ENCODE results near the gene TMEM72. TPM values are rescaled to one million over a fixed set of nuclear protein-coding genes. Genes with fewer than 3 reads are reported as not detected.

The TMEM72 gene
- total RNA-seq, 3 donors from 2014 or later, result 14.9 to 40.6 (median 17.4) TPM

GRCh38 chr10:44961931-44962750 is 51.0 kb downstream of the TMEM72 start:
- Histone ChIP-seq H3K36me3 (ENCODE audit: low read depth) (no peaks in the 10 kb centered on the region), H3K4me1 (ENCODE audit: low read depth) (peaks cover 39% of the 10 kb centered on the region), H3K4me3 (no peak overlapping the region), H3K9me3 (no peaks in the 10 kb centered on the region)
- no peak for DNase-seq
- intact Hi-C loops (cut with DNase I, micrococcal nuclease), result no loop called here
- TF ChIP-seq, protein P1, sequence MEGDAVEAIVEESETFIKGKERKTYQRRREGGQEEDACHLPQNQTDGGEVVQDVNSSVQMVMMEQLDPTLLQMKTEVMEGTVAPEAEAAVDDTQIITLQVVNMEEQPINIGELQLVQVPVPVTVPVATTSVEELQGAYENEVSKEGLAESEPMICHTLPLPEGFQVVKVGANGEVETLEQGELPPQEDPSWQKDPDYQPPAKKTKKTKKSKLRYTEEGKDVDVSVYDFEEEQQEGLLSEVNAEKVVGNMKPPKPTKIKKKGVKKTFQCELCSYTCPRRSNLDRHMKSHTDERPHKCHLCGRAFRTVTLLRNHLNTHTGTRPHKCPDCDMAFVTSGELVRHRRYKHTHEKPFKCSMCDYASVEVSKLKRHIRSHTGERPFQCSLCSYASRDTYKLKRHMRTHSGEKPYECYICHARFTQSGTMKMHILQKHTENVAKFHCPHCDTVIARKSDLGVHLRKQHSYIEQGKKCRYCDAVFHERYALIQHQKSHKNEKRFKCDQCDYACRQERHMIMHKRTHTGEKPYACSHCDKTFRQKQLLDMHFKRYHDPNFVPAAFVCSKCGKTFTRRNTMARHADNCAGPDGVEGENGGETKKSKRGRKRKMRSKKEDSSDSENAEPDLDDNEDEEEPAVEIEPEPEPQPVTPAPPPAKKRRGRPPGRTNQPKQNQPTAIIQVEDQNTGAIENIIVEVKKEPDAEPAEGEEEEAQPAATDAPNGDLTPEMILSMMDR (IDR thresholded peaks at IDR 0.05), result no peak
- no peak for ATAC-seq

DNA sequence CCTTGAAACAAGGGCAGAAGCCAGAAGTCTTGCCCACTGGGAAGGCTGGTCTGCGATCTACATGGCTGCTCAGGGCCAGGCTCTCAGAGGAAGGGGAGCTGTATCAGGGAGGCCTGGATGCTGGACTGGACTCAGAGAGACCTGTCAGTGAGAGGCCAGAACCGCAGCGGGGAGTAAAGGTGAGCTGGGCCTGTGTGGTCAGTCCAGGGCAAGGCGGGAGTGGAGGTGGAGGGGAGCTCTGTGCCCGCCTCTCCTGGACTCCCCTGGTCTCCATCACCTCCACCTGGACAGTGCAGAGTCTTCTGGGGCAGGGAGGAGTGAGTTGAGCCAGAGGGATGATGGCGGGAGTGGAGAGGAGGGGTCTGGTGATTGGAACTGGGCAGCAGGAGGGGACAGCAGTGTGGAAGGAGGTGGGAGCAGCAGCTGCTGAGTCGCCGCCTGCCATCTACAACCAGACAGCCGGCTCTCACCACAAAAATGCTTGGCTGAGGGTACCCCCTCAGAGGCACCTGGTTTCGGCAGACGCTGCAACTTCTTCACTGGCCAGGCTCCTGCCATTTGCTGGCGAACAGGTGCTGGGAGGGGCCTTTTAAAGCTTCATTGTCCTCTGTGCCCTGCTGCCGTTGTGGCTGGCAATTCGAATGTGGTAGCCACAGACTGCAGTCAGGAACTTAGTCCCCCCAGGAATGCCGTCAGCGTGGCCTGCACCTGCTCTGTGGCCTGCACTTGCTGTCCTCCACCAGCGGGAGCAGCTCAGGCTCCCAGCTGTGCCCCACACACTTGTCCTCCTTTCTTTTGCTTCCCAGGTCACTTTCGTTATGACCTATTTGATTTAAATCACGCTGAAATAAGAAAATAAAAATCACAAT is 52.0 kb downstream of the TMEM72 start:
- Histone ChIP-seq H3K4me3 (no peak overlapping the region), H3K4me1 (ENCODE audit: low read depth) (peaks cover 37% of the 10 kb centered on the region), H3K36me3 (ENCODE audit: low read depth) (no peaks in the 10 kb centered on the region), H3K9me3 (no peaks in the 10 kb centered on the region)
- ATAC-seq (peak; percentile 10), DNase-seq (peak in 1 of 3 donors; percentile 45)
- TF ChIP-seq, protein P1 (IDR thresholded peaks at IDR 0.05), result no peak
- intact Hi-C loops (cut with DNase I, micrococcal nuclease), result no loop called here

DNA sequence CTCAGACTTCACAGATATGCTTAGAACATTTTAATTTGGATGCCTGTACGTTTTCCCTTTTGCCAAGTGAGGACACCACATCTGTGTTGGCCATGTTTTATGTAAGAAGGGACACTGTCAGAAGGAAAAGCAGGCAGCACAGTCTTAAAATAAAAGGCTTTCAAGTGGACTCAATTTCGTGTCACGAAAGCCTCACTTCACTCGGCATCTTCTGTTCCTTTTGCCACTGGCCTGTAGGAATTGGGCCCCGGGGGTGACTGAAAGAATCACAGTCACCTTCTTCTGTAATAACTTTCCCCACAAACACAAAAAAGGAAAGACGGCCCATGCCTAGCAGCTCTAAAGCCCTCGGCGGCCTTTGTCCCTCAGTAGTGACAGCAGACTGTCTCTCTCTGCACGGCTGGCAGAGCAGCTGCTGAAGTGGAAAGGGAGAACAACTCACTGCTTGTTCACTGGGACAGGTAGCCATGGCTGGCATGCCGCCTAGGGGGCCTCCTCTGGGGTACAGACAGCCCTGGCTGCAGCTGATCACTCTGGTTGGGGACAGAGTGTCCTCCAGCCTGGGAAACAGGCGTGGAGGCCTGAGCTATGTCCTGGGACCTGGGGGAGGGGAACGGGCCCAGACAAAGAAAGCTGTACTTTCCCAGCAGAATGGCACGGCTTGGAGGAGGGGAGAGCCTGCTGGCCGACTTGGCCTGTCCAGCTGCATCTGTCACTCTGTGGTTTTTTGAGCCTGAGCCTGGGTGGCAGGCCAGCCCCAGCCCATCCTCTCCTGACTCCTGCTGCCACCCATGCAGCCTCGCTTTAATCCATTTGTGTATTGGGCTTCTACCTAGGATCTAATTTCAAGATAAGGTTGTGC is 52.9 kb downstream of the TMEM72 start:
- TF ChIP-seq, protein P1 (IDR thresholded peaks at IDR 0.05), result no peak
- H3K4me3 ChIP-seq, result no peak overlapping the region
- no peaks in the 10 kb centered on the region for H3K36me3 ChIP-seq (ENCODE audit: low read depth)
- no peaks in the 10 kb centered on the region for H3K9me3 ChIP-seq
- DNase-seq (peak in 2 of 3 donors; percentile 51 to 54), ATAC-seq (peak; percentile 1)
- intact Hi-C loops (cut with DNase I, micrococcal nuclease), result no loop called here
- peaks cover 29% of the 10 kb centered on the region for H3K4me1 ChIP-seq (ENCODE audit: low read depth)

DNA sequence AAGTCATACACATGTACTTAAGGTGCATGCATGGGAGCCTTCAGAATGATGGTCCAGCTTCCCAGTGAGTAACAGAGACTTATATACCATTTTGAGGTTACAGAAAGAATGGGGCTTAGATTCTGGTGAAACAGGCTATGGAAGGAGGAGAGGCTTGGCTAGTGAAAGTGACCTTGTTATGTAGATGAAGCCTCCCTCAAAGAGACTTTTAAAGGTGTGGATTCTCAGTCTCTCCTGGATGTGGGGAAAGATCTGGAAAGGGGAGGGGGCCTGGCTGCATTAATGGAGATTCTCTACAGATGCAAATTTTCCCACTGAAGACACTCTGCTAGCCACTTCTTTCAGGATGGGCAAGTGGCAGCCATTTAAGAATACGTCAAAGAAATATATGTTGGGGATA is 54.0 kb downstream of the TMEM72 start:
- no peaks in the 10 kb centered on the region for H3K9me3 ChIP-seq
- H3K4me1 ChIP-seq (ENCODE audit: low read depth), result peaks cover 25% of the 10 kb centered on the region
- H3K4me3 ChIP-seq, result no peak overlapping the region
- no peaks in the 10 kb centered on the region for H3K36me3 ChIP-seq (ENCODE audit: low read depth)
- DNase-seq (no peak), ATAC-seq (no peak)
- TF ChIP-seq, protein P1 (IDR thresholded peaks at IDR 0.05), result no peak
- intact Hi-C loops (cut with DNase I, micrococcal nuclease), result no loop called here

- Histone ChIP-seq H3K4me3 (no peak overlapping the region), H3K36me3 (ENCODE audit: low read depth) (no peaks in the 10 kb centered on the region), H3K4me1 (ENCODE audit: low read depth) (peaks cover 20% of the 10 kb centered on the region), H3K9me3 (no peaks in the 10 kb centered on the region)
- no peak for DNase-seq
- TF ChIP-seq, protein P1 (IDR thresholded peaks at IDR 0.05), result no peak
- ATAC-seq, result no peak
- intact Hi-C loops (cut with DNase I, micrococcal nuclease), result no loop called here
Measured at GRCh38 chr10:44965651-44966097, 54.5 kb downstream of the TMEM72 start.
